K562 (cell line): ENCODE data around the gene BMAL1. TPM values are rescaled to one million over a fixed set of nuclear protein-coding genes. Genes with fewer than 3 reads are reported as not detected.

Experiments used
- ATAC-seq: fragments of 200-7000 bp; cut with Tn5 transposase; 3 replicates; pipeline ENCODE4 v1.9.1; 2020; ENCODE audit warnings: moderate library complexity
- BruUV-seq: library from RNA; stranded (reverse); fragments of 400-500 nt; replicated peaks from 2 replicates; lab custom pipeline; 2021; lab: Mats Ljungman, UMichigan
- CTCF ChIA-PET: fragments of 300-600 bp; formaldehyde crosslinking; extraction: SDS; loops from one replicate; lab custom pipeline; 2021; ENCODE audit warnings: low intra/inter-chr PET ratio; lab: Yijun Ruan, JAX
- POLR2A ChIA-PET: fragments of 300-600, 350-650 bp; sonication (Branson Sonifier 250); formaldehyde crosslinking; extraction: SDS; loops from one replicate; lab custom pipeline; 2021; ENCODE audit warnings: antibody characterized with exemption, inconsistent platforms; lab: Yijun Ruan, JAX
- DNase-seq, 4 experiments: peaks; one replicate each; pipeline versions ENCODE4 v3.0.0 to v3.0.0-alpha.2; 2011 to 2018; ENCODE audit warnings: low spot score in 3 of 4, mixed read lengths in 3 of 4; ENCODE audit errors: extremely low read depth in 1 of 4
- FAIRE-seq: peaks from 2 replicates; lab custom pipeline; 2011; peaks lifted over from hg19 to GRCh38; lab: Jason Lieb, UNC
- H2AFZ ChIP-seq: 2 replicates; pipeline ENCODE4 v1.6.0; 2011; ENCODE audit warnings: low read depth, low read length, control low read depth, inconsistent platforms
- H3K27ac ChIP-seq: fragments of 200-600 bp; 3 replicates; pipeline ENCODE4 v1.8.0; 2011; ENCODE audit warnings: low read depth, mild to moderate bottlenecking, control low read depth, inconsistent platforms, low read length, moderate library complexity, mixed read lengths; ENCODE audit errors: extremely low read depth
- H3K27me3 ChIP-seq, 2 experiments: fragments of 300-600 bp in 1 of 2; 2 replicates in 1 of 2; 3 replicates in 1 of 2; pipeline versions ENCODE4 v1.6.0 to v1.8.0; 2011; ENCODE audit warnings: inconsistent platforms in 2 of 2, low read length in 2 of 2, mild to moderate bottlenecking in 1 of 2, mixed read lengths in 1 of 2, moderate library complexity in 1 of 2; ENCODE audit not compliant: control insufficient read depth in 2 of 2, insufficient read depth in 2 of 2
- H3K36me3 ChIP-seq: fragments of 300-600 bp; 3 replicates; pipeline ENCODE4 v1.8.0; 2011; ENCODE audit warnings: mild to moderate bottlenecking, low read length, inconsistent platforms; ENCODE audit not compliant: control insufficient read depth, insufficient read depth
- H3K4me1 ChIP-seq, 2 experiments: fragments of 200-600 bp in 1 of 2; replicated peaks in 1 of 2; 2 replicates in 1 of 2; 3 replicates in 1 of 2; pipeline versions ENCODE4 v1.5.1 to v1.8.0; 2011; ENCODE audit warnings: inconsistent platforms in 2 of 2, low read length in 2 of 2, mild to moderate bottlenecking in 1 of 2, mixed read lengths in 1 of 2, moderate library complexity in 1 of 2; ENCODE audit not compliant: control insufficient read depth in 2 of 2, insufficient read depth in 2 of 2
- H3K4me2 ChIP-seq: 2 replicates; pipeline ENCODE4 v1.6.1; 2011; ENCODE audit warnings: low read length, control low read depth, inconsistent platforms, mixed read lengths; ENCODE audit not compliant: insufficient read depth
- H3K4me3 ChIP-seq: fragments of 200-600 bp; sonication (generic), shearing (Covaris generic); 2 replicates; pipeline ENCODE4 v1.5.1; 2016; ENCODE audit warnings: control low read depth, inconsistent platforms
- H3K79me2 ChIP-seq: fragments of 200-600 bp; 3 replicates; pipeline ENCODE4 v1.8.0; 2011; ENCODE audit warnings: low read length, inconsistent platforms; ENCODE audit not compliant: control insufficient read depth, insufficient read depth
- H3K9ac ChIP-seq, 2 experiments: 2 replicates each; pipeline versions ENCODE4 v1.6.0 to v1.6.1; 2011; ENCODE audit warnings: low read depth in 2 of 2, low read length in 2 of 2, control low read depth in 1 of 2, inconsistent platforms in 1 of 2, mild to moderate bottlenecking in 1 of 2, mixed read lengths in 1 of 2; ENCODE audit not compliant: insufficient read depth in 1 of 2
- H3K9me1 ChIP-seq: one replicate; pipeline ENCODE4 v1.6.0; 2011; ENCODE audit warnings: inconsistent platforms, mild to moderate bottlenecking, low read length, moderate library complexity; ENCODE audit not compliant: control insufficient read depth, insufficient read depth
- H3K9me3 ChIP-seq: replicated peaks from 2 replicates; pipeline ENCODE4 v1.5.1; 2011; ENCODE audit warnings: low read depth, low read length, inconsistent platforms; ENCODE audit not compliant: control insufficient read depth, insufficient read depth
- H4K20me1 ChIP-seq: replicated peaks from 2 replicates; pipeline ENCODE4 v1.6.1; 2011; ENCODE audit warnings: low read length, inconsistent platforms, mixed read lengths; ENCODE audit not compliant: control insufficient read depth, insufficient read depth
- FOXP4 ChIP-seq: sonication (generic); formaldehyde crosslinking; IDR thresholded peaks from 2 replicates; pipeline ENCODE4 v1.8.0; 2022; ENCODE audit warnings: mild to moderate bottlenecking, missing genetic modification reagents, borderline replicate concordance
- HNRNPUL1 ChIP-seq: fragments of 200-400 bp; formaldehyde crosslinking; IDR thresholded peaks from 2 replicates; pipeline ENCODE4 v1.6.1; 2017; ENCODE audit warnings: low read length
- HOXB6 ChIP-seq: fragments of 250-450 bp; sonication (Bioruptor Pico); IDR thresholded peaks from 2 replicates; pipeline ENCODE4 v1.5.1; 2022; ENCODE audit warnings: mild to moderate bottlenecking, borderline replicate concordance
- YBX1 ChIP-seq: fragments of 450-650 bp; IDR thresholded peaks from 2 replicates; pipeline ENCODE4 v1.7.1; 2016; ENCODE audit warnings: mild to moderate bottlenecking
- WGBS: fragments of 100-300 bp; shearing (Covaris generic); methylation state at CpG from one replicate; pipeline ENCODE4 v1.1.6; 2016; ENCODE audit warnings: low coverage, mixed read lengths; ENCODE audit not compliant: insufficient coverage; ENCODE audit errors: missing lambda C conversion rate; 5-methylcytosine and 5-hydroxymethylcytosine counted together
- in situ Hi-C: fragments of 300-500 bp; cut with MboI; formaldehyde crosslinking; loops from 4 replicates; pipeline ENCODE4 v1.15.0; 2018; ENCODE audit warnings: inconsistent platforms, mixed read lengths
- intact Hi-C: fragments of 100-400 bp; cut with micrococcal nuclease; formaldehyde crosslinking; loops from 2 replicates; pipeline ENCODE4 v1.14.2; 2022
- polyA plus RNA-seq, 8 experiments: library from polyadenylated mRNA; depleted of rRNA in 4 of 8; stranded (reverse) in 5 of 8; unstranded in 3 of 8; fragments of >200 nt; fragmentation: Nextera tagmentation in 2 of 8; fragmentation: Illumina TruSeq in 1 of 8; extraction: Ambion mirVana in 2 of 8; extraction: Trizol in 1 of 8; gene quantifications; 2 replicates each; pipeline versions ENCODE4 v1.2.1 to v1.2.3, GENCODE V29; 2011 to 2014; ENCODE audit warnings: inconsistent platforms in 1 of 8, missing spikeins in 1 of 8
- total RNA-seq, 7 experiments: library from RNA; depleted of rRNA in 6 of 7; stranded (reverse); fragments of >200 nt in 6 of 7; fragmentation: Illumina TruSeq in 2 of 7; extraction: Trizol in 2 of 7; gene quantifications; 2 replicates each; pipeline versions ENCODE4 v1.2.1 to v1.2.3, GENCODE V29; 2011 to 2021; ENCODE audit warnings: low replicate concordance in 1 of 7

BMAL1 gene
- total and polyA plus RNA-seq, 9 of the 15 experiments (the other 6 are each of a cell fraction or from before 2014, with no cell fraction given): 0.14 to 2.4 (median 0.64) TPM

- no peak for TF ChIP-seq FOXP4
Observed at GRCh38 chr11:13292970-13293369, 15.4 kb downstream of the BMAL1 start (continued).

DNA sequence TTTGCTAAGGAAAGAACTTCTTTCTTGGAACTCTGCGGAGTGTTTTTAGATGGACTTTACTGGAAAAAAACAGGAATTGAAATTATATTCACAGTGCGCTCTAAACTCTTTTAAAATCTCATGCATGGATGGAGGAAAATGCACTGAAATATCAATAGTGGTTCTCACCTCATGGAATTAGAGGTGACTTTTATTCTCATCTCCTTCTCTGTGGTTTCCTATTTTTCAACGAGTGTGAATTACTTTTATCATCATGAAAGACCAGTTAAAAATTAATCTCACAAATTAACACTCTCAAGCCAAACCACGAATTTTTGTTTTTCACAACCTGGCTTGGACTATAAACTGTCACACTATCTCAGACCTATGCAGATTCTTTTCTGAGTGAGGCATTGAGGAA is 16.6 kb downstream of the BMAL1 start:
- ATAC-seq (no peak), FAIRE-seq (no peak), DNase-seq (no peak)
- TF ChIP-seq HOXB6 (CRISPR knock-in tag) (no peak), HNRNPUL1 (no peak), YBX1 (no peak)
- no peaks in the 10 kb centered on the region for H4K20me1 ChIP-seq
- no peak overlapping the region for H3K27ac ChIP-seq
- H3K9me1 ChIP-seq: no peaks in the 10 kb centered on the region
- POLR2A ChIA-PET: interaction anchor here (0.6 to 1.1 kb wide), 2 partner anchors 13 to 43 kb away, joined by 3 to 4 read pairs; no protein-coding TSS in a partner anchor
- intact Hi-C loops (no loop called here), in situ Hi-C loops (no loop called here)
- 6% methylated on average over 4 of the region's 4 CpGs for WGBS
- peaks cover 3 to 17% of the 10 kb centered on the region in 2 experiments; a peak in 3 of 5 replicates for H3K27me3 ChIP-seq
- H3K9me3 ChIP-seq: no peaks in the 10 kb centered on the region
- H3K36me3 ChIP-seq: no peaks in the 10 kb centered on the region
- H3K4me3 ChIP-seq: no peak overlapping the region
- no peaks in the 10 kb centered on the region for H3K79me2 ChIP-seq
- no peaks in the 10 kb centered on the region for H3K4me1 ChIP-seq
- BruUV-seq: no TSS peak
- no peak overlapping the region for H2AFZ ChIP-seq
- CTCF ChIA-PET: no interaction called here
- no peak overlapping the region for H3K9ac ChIP-seq
- H3K4me2 ChIP-seq: no peak overlapping the region
